B cell (primary cell): Measurements from ENCODE around the gene NHSL2. TPM values are rescaled to one million over a fixed set of nuclear protein-coding genes. Genes with fewer than 3 reads are reported as not detected.

Experiments used
- ATAC-seq: fragments of 200-7000 bp; cut with Tn5 transposase; one replicate; pipeline ENCODE4 v1.10.0; 2021; ENCODE audit warnings: low read depth, mild to moderate bottlenecking, moderate number of reproducible peaks, moderate library complexity
- CTCF ChIA-PET: fragments of 350-600 bp; sonication (Branson Sonifier 250); formaldehyde crosslinking; loops from one replicate; lab custom pipeline; 2021; ENCODE audit warnings: antibody characterized with exemption, inconsistent platforms; lab: Charles Lee
- POLR2A ChIA-PET: fragments of 350-600 bp; sonication (Branson Sonifier 250); formaldehyde crosslinking; loops from one replicate; lab custom pipeline; 2021; ENCODE audit warnings: antibody characterized with exemption; lab: Charles Lee
- DNase-seq: peaks from one replicate; pipeline ENCODE4 v3.0.0; 2013
- H2AFZ ChIP-seq: 2 replicates; pipeline ENCODE4 v1.6.1; 2012; ENCODE audit warnings: mild to moderate bottlenecking, low read depth, low read length; ENCODE audit not compliant: insufficient read depth, poor library complexity, severe bottlenecking
- H3K27ac ChIP-seq, 2 donors: 1 replicate in 1 of 2; 2 replicates in 1 of 2; pipeline ENCODE4 v1.5.1; 2012 to 2013; ENCODE audit warnings: low read length in 2 of 2, mild to moderate bottlenecking in 2 of 2, moderate library complexity in 1 of 2
- H3K27me3 ChIP-seq, 4 experiments: fragments of 200-600 bp in 1 of 4; sonication (generic) in 1 of 4; replicated peaks in 1 of 4; 1 replicate in 2 of 4; 2 replicates in 2 of 4; pipeline versions ENCODE4 v1.6.1 to v1.7.0; 2013 to 2016; ENCODE audit warnings: low read length in 3 of 4, mild to moderate bottlenecking in 2 of 4, mixed read lengths in 1 of 4, moderate library complexity in 1 of 4; ENCODE audit not compliant: insufficient read depth in 4 of 4, control insufficient read depth in 3 of 4; ENCODE audit errors: control extremely low read depth in 1 of 4
- H3K36me3 ChIP-seq, 2 experiments: replicated peaks in 1 of 2; 1 replicate in 1 of 2; 2 replicates in 1 of 2; pipeline versions ENCODE4 v1.6.1 to v1.7.1; 2013; ENCODE audit warnings: low read length in 1 of 2; ENCODE audit not compliant: insufficient read depth in 2 of 2, control insufficient read depth in 1 of 2; ENCODE audit errors: control extremely low read depth in 1 of 2, extremely low read depth in 1 of 2
- H3K4me1 ChIP-seq, 2 donors: fragments of 200-600 bp in 1 of 2; sonication (generic) in 1 of 2; 1 replicate in 1 of 2; 2 replicates in 1 of 2; pipeline versions ENCODE4 v1.5.1 to v1.6.1; 2013 to 2017; ENCODE audit warnings: low read length in 2 of 2; ENCODE audit not compliant: control insufficient read depth in 2 of 2, insufficient read depth in 2 of 2
- H3K4me2 ChIP-seq: replicated peaks from 2 replicates; pipeline ENCODE3; 2012; ENCODE audit warnings: mild to moderate bottlenecking, low read depth, low read length; ENCODE audit not compliant: poor library complexity, severe bottlenecking
- H3K4me3 ChIP-seq, 5 experiments: fragments of 200-600 bp in 1 of 5; sonication (generic) in 1 of 5; 1 replicate in 3 of 5; 2 replicates in 2 of 5; pipeline versions ENCODE4 v1.5.1 to v1.7.0; 2011 to 2016; ENCODE audit warnings: low read length in 4 of 5, mild to moderate bottlenecking in 4 of 5, low read depth in 2 of 5, control low read depth in 1 of 5, moderate library complexity in 1 of 5; ENCODE audit not compliant: insufficient read depth in 1 of 5; ENCODE audit errors: control extremely low read depth in 1 of 5, extremely low read depth in 1 of 5
- H3K79me2 ChIP-seq: fragments of 200-600 bp; sonication (generic); one replicate; pipeline ENCODE4 v1.6.0; 2016; ENCODE audit warnings: low read length; ENCODE audit not compliant: control insufficient read depth, insufficient read depth
- H3K9ac ChIP-seq: fragments of 200-600 bp; sonication (generic); 2 replicates; pipeline ENCODE4 v1.6.1; 2017; ENCODE audit warnings: mild to moderate bottlenecking, low read length, moderate library complexity
- H3K9me3 ChIP-seq, 3 donors: one replicate each; pipeline versions ENCODE4 v1.6.1 to v1.7.1; 2013; ENCODE audit warnings: low read length in 2 of 3; ENCODE audit not compliant: control insufficient read depth in 2 of 3, insufficient read depth in 1 of 3; ENCODE audit errors: control extremely low read depth in 1 of 3
- H4K20me1 ChIP-seq: 2 replicates; pipeline ENCODE4 v1.6.0; 2012; ENCODE audit warnings: mild to moderate bottlenecking, low read length; ENCODE audit not compliant: insufficient read depth, control insufficient read depth, poor library complexity, severe bottlenecking
- H3K27ac Mint-ChIP-seq: one replicate; pipeline ENCODE4 v1.8.0; 2021; ENCODE audit warnings: mixed read lengths
- H3K27me3 Mint-ChIP-seq: one replicate; pipeline ENCODE4 v1.8.0; 2021; ENCODE audit warnings: mixed read lengths
- H3K4me1 Mint-ChIP-seq: one replicate; pipeline ENCODE4 v1.8.0; 2021; ENCODE audit warnings: mixed read lengths
- H3K4me3 Mint-ChIP-seq: one replicate; pipeline ENCODE4 v1.8.0; 2021; ENCODE audit warnings: mixed read lengths
- H3K9me3 Mint-ChIP-seq: one replicate; pipeline ENCODE4 v1.8.0; 2022; ENCODE audit warnings: mixed read lengths; ENCODE audit not compliant: insufficient read depth
- CTCF ChIP-seq: fragments of 200-600 bp; IDR thresholded peaks from one replicate; pipeline ENCODE4 v1.8.0; 2022; ENCODE audit warnings: antibody characterized with exemption, mild to moderate bottlenecking
- EZH2 ChIP-seq: IDR thresholded peaks from 2 replicates; pipeline ENCODE4 v1.6.1; 2012; ENCODE audit warnings: borderline replicate concordance, low read depth, mild to moderate bottlenecking, moderate library complexity, low read length; ENCODE audit not compliant: insufficient read depth, poor library complexity, severe bottlenecking
- WGBS: methylation state at CpG from one replicate; pipeline ENCODE4 v1.1.5; 2013; ENCODE audit warnings: missing lambda C conversion rate; ENCODE audit not compliant: insufficient coverage; 5-methylcytosine and 5-hydroxymethylcytosine counted together
- intact Hi-C: fragments of 100-400 bp; cut with micrococcal nuclease; formaldehyde crosslinking; loops from one replicate; pipeline ENCODE4 v1.10.0; 2022
- polyA plus RNA-seq: library from polyadenylated mRNA; depleted of rRNA; stranded (reverse); fragments of >200 nt; gene quantifications from 2 replicates; pipeline ENCODE4 v1.2.3, GENCODE V29; 2012
- total RNA-seq, 2 donors: library from RNA; stranded (reverse); fragments of 120-200 nt in 1 of 2; gene quantifications; 1 replicate in 1 of 2; 2 replicates in 1 of 2; pipeline versions ENCODE4 v1.2.3 to v1.2.4, GENCODE V29; 2013 to 2022

Gene NHSL2
- total and polyA plus RNA-seq, 2 donors (not counting 1 experiment from before 2014, with no cell fraction given) = 0.16 to 1.7 TPM

- no CpG with 5 or more reads among the region's 2 CpGs for WGBS
These were observed 43.8 kb downstream of the NHSL2 start for GRCh38 chrX:71954458-71954857.

GRCh38 chrX:71955530-71956120 lies 45.0 kb downstream of the NHSL2 start:
- ChIA-PET CTCF (no interaction called here), POLR2A (no interaction called here)
- 88% methylated on average over 3 of the region's 7 CpGs for WGBS
- H3K27me3 ChIP-seq = no peaks in the 10 kb centered on the region
- no peak overlapping the region for H3K4me3 ChIP-seq
- H3K27me3 Mint-ChIP-seq = peaks cover 5% of the 10 kb centered on the region
- H2AFZ ChIP-seq = no peak overlapping the region
- H3K4me2 ChIP-seq = no peak overlapping the region
- intact Hi-C loops = no loop called here
- no peaks in the 10 kb centered on the region for H3K9me3 ChIP-seq
- DNase-seq (no peak), ATAC-seq (no peak)
- no peak overlapping the region for H3K9ac ChIP-seq
- no peaks in the 10 kb centered on the region for H3K9me3 Mint-ChIP-seq
- no peaks in the 10 kb centered on the region for H4K20me1 ChIP-seq
- H3K4me3 Mint-ChIP-seq = no peak overlapping the region
- H3K4me1 ChIP-seq = no peaks in the 10 kb centered on the region
- no peak for TF ChIP-seq CTCF
- TF ChIP-seq EZH2 = no peak
- H3K27ac ChIP-seq = no peak overlapping the region
- no peak overlapping the region for H3K27ac Mint-ChIP-seq
- H3K4me1 Mint-ChIP-seq = no peaks in the 10 kb centered on the region
- no peaks in the 10 kb centered on the region for H3K79me2 ChIP-seq
- H3K36me3 ChIP-seq = no peaks in the 10 kb centered on the region

More at GRCh38 chrX:71954458-71954857, 43.8 kb downstream of the NHSL2 start:
- H3K36me3 ChIP-seq = no peaks in the 10 kb centered on the region
- no peak overlapping the region for H3K9ac ChIP-seq
- no peak for ATAC-seq
- no peak overlapping the region for H3K4me3 ChIP-seq
- H3K9me3 Mint-ChIP-seq = no peaks in the 10 kb centered on the region
- TF ChIP-seq EZH2 (no peak), CTCF (no peak)
- no peaks in the 10 kb centered on the region for H3K79me2 ChIP-seq
- no peak overlapping the region for H3K4me2 ChIP-seq
- H3K4me1 ChIP-seq = no peaks in the 10 kb centered on the region
- DNase-seq = no peak
- H3K27ac ChIP-seq = no peak overlapping the region
- H3K27ac Mint-ChIP-seq = no peak overlapping the region
- no peak overlapping the region for H2AFZ ChIP-seq
- no peaks in the 10 kb centered on the region for H3K27me3 ChIP-seq
- no peaks in the 10 kb centered on the region for H3K4me1 Mint-ChIP-seq
- peaks cover 5% of the 10 kb centered on the region for H3K27me3 Mint-ChIP-seq
- no peak overlapping the region for H3K4me3 Mint-ChIP-seq
- H3K9me3 ChIP-seq = no peaks in the 10 kb centered on the region
- ChIA-PET POLR2A (no interaction called here), CTCF (no interaction called here)
- H4K20me1 ChIP-seq = no peaks in the 10 kb centered on the region
- intact Hi-C loops = no loop called here
